BLaER1 (cell line): ENCODE data around the gene CYP46A1.
A peak's percentile ranks its signal among the peaks of the same experiment; 100 is the strongest.

ENCODE experiments used
- H3K27ac ChIP-seq: shearing (Covaris generic); formaldehyde crosslinking; 2 replicates; pipeline ENCODE4 v1.8.1; 2022
- H3K27me3 ChIP-seq: shearing (Covaris generic); formaldehyde crosslinking; 2 replicates; pipeline ENCODE4 v1.8.1; 2022
- H3K36me3 ChIP-seq: shearing (Covaris generic); formaldehyde crosslinking; 2 replicates; pipeline ENCODE4 v1.8.1; 2022
- H3K4me1 ChIP-seq: shearing (Covaris generic); formaldehyde crosslinking; 2 replicates; pipeline ENCODE4 v1.8.1; 2022
- H3K4me2 ChIP-seq: shearing (Covaris generic); formaldehyde crosslinking; 2 replicates; pipeline ENCODE4 v1.8.1; 2022
- H3K4me3 ChIP-seq: shearing (Covaris generic); formaldehyde crosslinking; 2 replicates; pipeline ENCODE4 v1.8.1; 2022
- H3K9ac ChIP-seq: shearing (Covaris generic); formaldehyde crosslinking; 2 replicates; pipeline ENCODE4 v1.8.1; 2022
- H3K9me3 ChIP-seq: shearing (Covaris generic); formaldehyde crosslinking; 2 replicates; pipeline ENCODE4 v1.8.1; 2022
- H4K20me1 ChIP-seq: shearing (Covaris generic); formaldehyde crosslinking; 2 replicates; pipeline ENCODE4 v1.8.1; 2022
- Cebpa-rat ChIP-seq: shearing (Covaris generic); IDR thresholded peaks from 2 replicates; pipeline ENCODE4 v1.8.1; 2022

CYP46A1 gene

GRCh38 chr14:99742074-99742473, 58.0 kb downstream of the CYP46A1 start:
- TF ChIP-seq Cebpa-rat = no peak
- peaks cover 20% of the 10 kb centered on the region for H3K27me3 ChIP-seq
- no peaks in the 10 kb centered on the region for H4K20me1 ChIP-seq
- no peaks in the 10 kb centered on the region for H3K9me3 ChIP-seq
- no peak overlapping the region for H3K4me3 ChIP-seq
- peak overlapping the region; percentile 6; the same call in 1 of the 2 replicates for H3K4me2 ChIP-seq
- no peak overlapping the region for H3K9ac ChIP-seq
- H3K4me1 ChIP-seq = peaks cover 43% of the 10 kb centered on the region
- no peak overlapping the region for H3K27ac ChIP-seq
- H3K36me3 ChIP-seq = no peaks in the 10 kb centered on the region

DNA sequence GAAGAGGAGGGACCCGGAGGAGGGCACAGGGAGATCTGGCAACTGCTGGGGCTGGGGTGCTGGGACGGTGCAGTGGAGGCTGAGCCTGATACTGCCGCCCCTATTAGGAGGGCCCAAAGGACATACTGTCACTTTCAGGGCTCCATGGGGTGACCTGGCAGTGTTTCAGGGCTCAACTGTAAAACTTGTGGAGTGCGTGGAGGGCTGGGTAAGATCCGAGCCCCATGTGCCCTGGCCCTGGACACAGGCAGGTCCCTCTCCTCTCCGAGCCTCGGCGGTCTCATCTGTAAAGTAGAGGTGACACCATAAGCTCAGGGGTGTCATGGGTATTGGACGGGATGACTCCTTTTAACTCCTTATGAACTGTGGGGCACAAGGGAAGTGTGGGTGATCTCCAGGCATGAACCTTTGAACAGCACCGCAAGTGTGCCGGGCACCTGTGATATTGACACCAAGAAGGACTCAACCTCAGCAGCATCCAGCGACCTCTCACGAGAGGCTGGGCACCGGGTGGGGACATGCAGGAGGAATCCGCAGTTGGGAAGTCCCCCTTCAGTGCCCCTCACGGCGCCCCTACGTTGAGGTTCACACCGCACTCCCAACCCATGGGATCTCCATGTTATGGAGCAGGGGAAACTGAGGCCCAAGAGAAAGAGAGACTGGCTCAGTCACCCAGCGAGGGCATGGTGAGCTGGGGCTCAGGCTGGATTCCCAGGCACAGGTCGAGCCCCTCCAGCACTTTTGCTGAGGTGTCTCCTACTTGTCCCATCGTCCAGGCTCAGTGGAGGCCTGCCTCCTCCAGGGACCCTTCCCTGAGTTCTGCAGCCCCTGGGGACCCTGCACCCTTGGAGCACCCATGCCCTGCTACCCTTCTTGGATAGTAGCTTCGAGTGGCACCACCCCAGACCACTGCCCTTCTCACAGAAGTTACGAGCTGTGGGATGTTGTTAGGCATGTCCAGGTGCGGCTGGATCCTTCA, 58.7 kb downstream of the CYP46A1 start:
- H3K36me3 ChIP-seq = no peaks in the 10 kb centered on the region
- H3K4me2 ChIP-seq = peak overlapping the region; percentile 6; the same call in 1 of the 2 replicates

DNA sequence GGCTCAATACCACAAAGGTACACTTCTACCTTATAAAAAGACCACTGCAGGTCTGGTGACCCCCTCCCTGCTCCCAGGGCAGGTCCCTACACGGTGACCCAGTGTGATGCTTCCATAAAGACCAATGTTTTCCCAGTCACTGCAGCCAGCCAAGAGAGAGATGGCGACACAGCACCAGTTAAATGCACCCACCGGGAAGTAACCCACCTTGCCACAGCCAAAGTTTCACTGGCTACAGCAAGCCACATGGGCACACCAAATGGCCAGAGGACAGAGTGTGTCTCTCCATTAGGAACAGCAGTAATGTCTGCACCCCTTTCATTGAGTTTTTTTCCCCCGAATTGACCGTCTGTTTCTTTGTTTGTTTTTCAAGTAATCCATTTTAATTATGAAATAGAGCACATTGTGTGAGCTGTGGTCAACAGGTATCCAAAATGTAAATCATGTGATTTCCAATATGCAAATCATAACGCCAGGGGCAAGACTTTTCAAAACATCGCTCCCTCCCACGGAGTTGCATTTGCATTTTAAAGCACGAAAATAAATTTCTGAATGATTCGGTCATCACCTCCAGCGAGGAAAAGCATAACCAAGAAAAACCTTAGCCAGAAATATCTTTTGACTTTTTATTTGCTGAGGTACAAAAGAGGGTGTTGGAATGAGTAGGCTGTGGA, 60.2 kb downstream of the CYP46A1 start:
- no peaks in the 10 kb centered on the region for H3K36me3 ChIP-seq
- no peaks in the 10 kb centered on the region for H3K9me3 ChIP-seq
- peaks cover under 1% of the 10 kb centered on the region; the same call in 1 of the 2 replicates for H3K27me3 ChIP-seq
- H3K27ac ChIP-seq = no peak overlapping the region
- H3K9ac ChIP-seq = no peak overlapping the region
- no peak overlapping the region for H3K4me3 ChIP-seq
- H4K20me1 ChIP-seq = no peaks in the 10 kb centered on the region
- H3K4me1 ChIP-seq = peaks cover 52% of the 10 kb centered on the region
- no peak for TF ChIP-seq Cebpa-rat
- no peak overlapping the region for H3K4me2 ChIP-seq

More for the DNA sequence above, 58.7 kb downstream of the CYP46A1 start:
- H3K4me1 ChIP-seq = peaks cover 43% of the 10 kb centered on the region
- H3K9me3 ChIP-seq = no peaks in the 10 kb centered on the region
- H4K20me1 ChIP-seq = no peaks in the 10 kb centered on the region
- no peak overlapping the region for H3K9ac ChIP-seq
- no peak overlapping the region for H3K4me3 ChIP-seq
- H3K27me3 ChIP-seq = peaks cover 13% of the 10 kb centered on the region
- TF ChIP-seq Cebpa-rat = no peak
- no peak overlapping the region for H3K27ac ChIP-seq

- no peak overlapping the region for H3K27ac ChIP-seq
- H3K4me2 ChIP-seq = no peak overlapping the region; the same call in 1 of the 2 replicates
- H3K9me3 ChIP-seq = no peaks in the 10 kb centered on the region
Observed at GRCh38 chr14:99744873-99745224, 60.8 kb downstream of the CYP46A1 start.

GRCh38 chr14:99745307-99745951, 61.3 kb downstream of the CYP46A1 start:
- Histone ChIP-seq H3K27me3 (no peaks in the 10 kb centered on the region), H3K4me1 (peaks cover 63% of the 10 kb centered on the region), H3K4me2 (peak overlapping the region; percentile 96), H3K27ac (0 out of 2 replicates have a peak overlapping the region, but pooled peaks have one; percentile 15), H3K9me3 (no peaks in the 10 kb centered on the region), H3K36me3 (no peaks in the 10 kb centered on the region), H3K9ac (no peak overlapping the region), H4K20me1 (no peaks in the 10 kb centered on the region), H3K4me3 (no peak overlapping the region)
- TF ChIP-seq Cebpa-rat = no peak

More at GRCh38 chr14:99744873-99745224, 60.8 kb downstream of the CYP46A1 start:
- Histone ChIP-seq H4K20me1 (no peaks in the 10 kb centered on the region), H3K27me3 (no peaks in the 10 kb centered on the region), H3K4me3 (no peak overlapping the region), H3K9ac (no peak overlapping the region), H3K36me3 (no peaks in the 10 kb centered on the region), H3K4me1 (peaks cover 57% of the 10 kb centered on the region)
- TF ChIP-seq Cebpa-rat = no peak

DNA sequence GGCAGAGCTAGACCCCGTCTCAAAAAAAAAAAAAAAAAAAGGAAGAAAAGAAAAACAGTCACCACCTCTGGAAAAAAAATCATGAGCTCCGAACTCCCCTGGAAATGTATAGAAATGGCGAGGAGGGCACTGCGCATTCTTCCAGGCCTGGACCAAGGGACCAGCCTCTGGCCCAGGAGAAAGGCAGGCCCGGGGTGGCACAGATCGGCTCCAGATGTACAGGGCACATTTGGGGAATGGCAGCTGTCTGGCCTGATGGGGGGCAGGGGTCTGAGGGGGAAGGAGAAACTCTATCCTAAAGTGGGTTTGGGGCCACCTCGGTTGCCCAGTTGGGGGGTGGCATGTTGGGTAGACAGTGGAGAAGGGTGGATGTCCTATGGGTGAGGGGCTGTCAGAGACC, 63.1 kb downstream of the CYP46A1 start:
- peaks cover 75% of the 10 kb centered on the region for H3K4me1 ChIP-seq
- no peaks in the 10 kb centered on the region for H3K27me3 ChIP-seq
- H3K9me3 ChIP-seq = no peaks in the 10 kb centered on the region

DNA sequence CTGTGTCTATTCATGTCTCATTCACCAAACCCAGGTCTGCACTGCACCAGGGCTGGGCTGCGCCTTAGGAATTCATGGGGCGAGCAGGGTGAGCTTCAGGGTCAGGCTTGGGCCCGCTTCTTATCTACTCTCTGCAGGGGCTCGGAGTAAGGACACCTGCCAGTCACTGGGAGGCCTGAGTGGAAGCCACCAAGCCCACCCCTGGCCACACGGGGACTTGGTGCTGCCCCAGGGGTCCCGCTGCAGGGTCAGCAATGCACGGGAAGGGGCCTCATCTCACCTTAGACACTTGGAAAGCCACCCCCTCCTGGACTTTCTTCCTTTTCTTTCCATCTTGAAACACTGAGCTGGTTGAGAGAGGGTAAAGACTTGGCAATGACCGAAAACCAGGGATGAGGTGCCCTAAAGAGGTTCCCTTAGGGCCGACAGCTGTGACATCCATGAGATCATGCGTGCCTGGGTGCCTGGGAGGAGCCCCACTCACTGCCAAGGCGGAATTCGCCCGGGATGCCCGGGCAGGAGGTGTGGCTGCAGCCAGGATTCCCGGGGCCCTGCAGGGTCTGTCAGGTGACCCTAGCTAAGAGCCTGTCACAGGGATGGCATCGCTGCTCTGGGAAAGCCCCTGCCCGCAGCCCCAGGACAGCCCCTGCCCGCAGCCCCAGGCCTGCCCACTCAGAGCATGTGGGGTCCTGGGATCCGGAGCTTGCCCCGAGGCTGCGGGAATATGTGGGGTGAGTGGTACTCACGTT, 63.7 kb downstream of the CYP46A1 start:
- TF ChIP-seq Cebpa-rat = no peak
- peak overlapping the region; percentile 96 for H3K4me2 ChIP-seq
- H3K36me3 ChIP-seq = no peaks in the 10 kb centered on the region
- no peaks in the 10 kb centered on the region for H3K9me3 ChIP-seq
- peak overlapping the region; percentile 30; the same call in 1 of the 2 replicates for H3K9ac ChIP-seq
- 0 out of 2 replicates have a peak overlapping the region, but pooled peaks have one; percentile 51 for H3K4me3 ChIP-seq
- no peaks in the 10 kb centered on the region for H4K20me1 ChIP-seq
- H3K4me1 ChIP-seq = peaks cover 78% of the 10 kb centered on the region
- H3K27ac ChIP-seq = peak overlapping the region; percentile 62
- no peaks in the 10 kb centered on the region for H3K27me3 ChIP-seq

More for the DNA sequence above, 63.1 kb downstream of the CYP46A1 start:
- Histone ChIP-seq H3K4me2 (peak overlapping the region; percentile 96), H3K9ac (peak overlapping the region; percentile 42; the same call in 1 of the 2 replicates), H3K36me3 (no peaks in the 10 kb centered on the region), H4K20me1 (no peaks in the 10 kb centered on the region), H3K4me3 (peak overlapping the region; percentile 51; the same call in 1 of the 2 replicates), H3K27ac (peak overlapping the region; percentile 62)
- no peak for TF ChIP-seq Cebpa-rat

DNA sequence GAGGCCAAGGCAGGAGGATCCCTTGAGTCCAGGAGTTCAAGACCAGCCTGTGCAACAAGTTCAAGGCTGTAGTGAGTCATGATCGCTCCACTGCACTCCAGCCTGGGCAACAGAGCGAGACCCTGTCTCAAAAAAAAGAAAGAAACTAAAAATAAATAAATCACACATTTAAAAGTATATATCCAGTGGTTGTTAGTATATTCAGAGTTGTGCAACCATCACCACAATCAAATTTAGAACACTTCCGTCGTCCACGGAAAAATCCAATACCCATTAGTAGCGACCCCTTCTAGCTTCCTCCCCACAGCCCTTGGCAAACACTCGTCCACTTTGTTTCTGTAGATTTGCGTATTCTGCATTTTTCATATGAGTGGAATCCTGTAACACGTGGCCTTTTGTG, 64.4 kb downstream of the CYP46A1 start:
- H3K4me2 ChIP-seq = peak overlapping the region; percentile 96
- H3K4me1 ChIP-seq = peaks cover 86% of the 10 kb centered on the region
- H3K9ac ChIP-seq = no peak overlapping the region
- no peaks in the 10 kb centered on the region for H3K36me3 ChIP-seq
- no peaks in the 10 kb centered on the region for H4K20me1 ChIP-seq
- no peak overlapping the region for H3K4me3 ChIP-seq
- no peaks in the 10 kb centered on the region for H3K27me3 ChIP-seq
- H3K9me3 ChIP-seq = no peaks in the 10 kb centered on the region
- peak overlapping the region; percentile 67; the same call in 1 of the 2 replicates for H3K27ac ChIP-seq
- peak; percentile 53; the same call in 1 of the 2 replicates for TF ChIP-seq Cebpa-rat

- H3K9me3 ChIP-seq = no peaks in the 10 kb centered on the region
- H3K9ac ChIP-seq = peak overlapping the region; percentile 43; the same call in 1 of the 2 replicates
- no peaks in the 10 kb centered on the region for H3K36me3 ChIP-seq
- no peak overlapping the region for H3K4me3 ChIP-seq
- no peak for TF ChIP-seq Cebpa-rat
- H3K27me3 ChIP-seq = no peaks in the 10 kb centered on the region
- peak overlapping the region; percentile 67 for H3K27ac ChIP-seq
- H4K20me1 ChIP-seq = no peaks in the 10 kb centered on the region
- H3K4me2 ChIP-seq = peak overlapping the region; percentile 96
- peaks cover 92% of the 10 kb centered on the region for H3K4me1 ChIP-seq
Observed at GRCh38 chr14:99749142-99749541, 65.0 kb downstream of the CYP46A1 start.
